Ammon's horn (tissue), 1 donor: Measurements from ENCODE around the gene GMFB.

Experiments
- DNase-seq: peaks from one replicate; pipeline ENCODE4 v3.0.0-alpha.2; 2016; ENCODE audit warnings: low spot score

GMFB gene

GRCh38 chr14:54488646-54489317 is at the start of gene GMFB:
GMFB (minus strand) TSS chr14:54488980; CDS start chr14:54488927, 53 bp downstream.
- DNase-seq: peak; percentile 91

- no peak for DNase-seq
Observed at GRCh38 chr14:54538055-54538454, 49.3 kb upstream of the GMFB start.

- DNase-seq: no peak
Observed at GRCh38 chr14:54537651-54538050, 48.9 kb upstream of the GMFB start.

- DNase-seq: no peak
Observed at GRCh38 chr14:54535646-54536045, 46.9 kb upstream of the GMFB start.

GRCh38 chr14:54535126-54535525 is 46.3 kb upstream of the GMFB start:
- no peak for DNase-seq

- no peak for DNase-seq
Observed at GRCh38 chr14:54533100-54533499, 44.3 kb upstream of the GMFB start.

GRCh38 chr14:54532111-54533012 is 43.6 kb upstream of the GMFB start:
- DNase-seq: no peak

- DNase-seq: no peak
Observed at GRCh38 chr14:54529811-54530210, 41.0 kb upstream of the GMFB start.

- DNase-seq: no peak
Observed at GRCh38 chr14:54528973-54529372, 40.2 kb upstream of the GMFB start.

GRCh38 chr14:54524410-54524809 is 35.6 kb upstream of the GMFB start:
- no peak for DNase-seq

GRCh38 chr14:54516709-54517108 is 27.9 kb upstream of the GMFB start:
- DNase-seq: no peak

GRCh38 chr14:54515670-54516069 is 26.9 kb upstream of the GMFB start:
- DNase-seq: no peak

GRCh38 chr14:54512393-54512792 is 23.6 kb upstream of the GMFB start:
- peak; percentile 53 for DNase-seq

GRCh38 chr14:54509546-54510501 is 21.0 kb upstream of the GMFB start, which contains the start of gene CGRRF1:
CGRRF1 (plus strand) TSS chr14:54509906; CDS start chr14:54509960, 54 bp downstream.
- peak; percentile 99 for DNase-seq

GRCh38 chr14:54503486-54503885 is 14.7 kb upstream of the GMFB start:
- no peak for DNase-seq

GRCh38 chr14:54502602-54503001 is 13.8 kb upstream of the GMFB start:
- DNase-seq: no peak

- no peak for DNase-seq
Observed at GRCh38 chr14:54501480-54501879, 12.7 kb upstream of the GMFB start.

- DNase-seq: no peak
Observed at GRCh38 chr14:54500744-54501143, 12.0 kb upstream of the GMFB start.

GRCh38 chr14:54498579-54498978 is 9.8 kb upstream of the GMFB start:
- no peak for DNase-seq

- DNase-seq: no peak
Observed at GRCh38 chr14:54498095-54498531, 9.3 kb upstream of the GMFB start.

- no peak for DNase-seq
Observed at GRCh38 chr14:54497224-54497623, 8.4 kb upstream of the GMFB start.

- DNase-seq: no peak
Observed at GRCh38 chr14:54493293-54493692, 4.5 kb upstream of the GMFB start.
